ENCODE data around the gene DOCK1.

Gene DOCK1

GRCh38 chr10:127013211-127013656 lies 108.0 kb downstream of the DOCK1 start:
- DNase-seq = no peak

DNA sequence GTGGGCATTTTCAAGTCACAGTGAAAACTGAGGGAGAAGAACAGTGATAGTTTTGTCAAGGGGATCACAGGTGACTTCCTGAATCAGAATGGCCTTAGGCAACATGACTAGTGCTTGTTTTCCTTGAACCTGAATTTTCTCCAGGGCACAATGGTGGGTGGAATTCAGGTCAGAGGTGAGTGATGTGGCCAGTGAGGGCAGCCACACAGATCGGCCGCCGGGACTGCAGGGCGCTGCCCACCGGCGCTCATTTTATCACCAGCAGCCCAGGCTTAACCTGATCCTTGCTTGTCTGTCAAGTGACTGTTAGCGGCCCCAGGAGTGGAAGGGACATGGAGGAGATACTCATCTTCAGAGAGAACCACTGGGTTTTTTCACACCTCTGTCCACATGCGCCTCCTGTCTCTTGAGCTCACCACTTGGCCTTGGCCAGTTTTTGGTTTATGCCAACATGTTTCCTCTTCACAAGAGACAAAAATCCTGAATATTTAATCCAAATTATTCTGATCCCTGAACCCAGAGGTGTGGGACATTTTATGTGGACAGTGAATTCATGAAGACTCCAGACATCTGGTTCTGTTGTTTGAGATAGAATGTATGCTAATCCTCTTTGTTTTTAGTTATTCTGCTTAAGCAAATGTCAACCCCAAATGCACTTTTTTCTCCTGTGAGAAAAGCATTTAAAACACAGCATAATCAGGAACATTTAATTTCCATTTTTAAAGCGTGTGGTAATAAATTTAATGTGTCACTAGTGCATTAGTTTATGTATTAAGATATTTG lies 108.7 kb downstream of the DOCK1 start:
- DNase-seq = no peak

- no peak for DNase-seq
Observed at GRCh38 chr10:127014671-127015070, 109.4 kb downstream of the DOCK1 start.

GRCh38 chr10:127015373-127015772 lies 110.1 kb downstream of the DOCK1 start:
- no peak for DNase-seq

DNA sequence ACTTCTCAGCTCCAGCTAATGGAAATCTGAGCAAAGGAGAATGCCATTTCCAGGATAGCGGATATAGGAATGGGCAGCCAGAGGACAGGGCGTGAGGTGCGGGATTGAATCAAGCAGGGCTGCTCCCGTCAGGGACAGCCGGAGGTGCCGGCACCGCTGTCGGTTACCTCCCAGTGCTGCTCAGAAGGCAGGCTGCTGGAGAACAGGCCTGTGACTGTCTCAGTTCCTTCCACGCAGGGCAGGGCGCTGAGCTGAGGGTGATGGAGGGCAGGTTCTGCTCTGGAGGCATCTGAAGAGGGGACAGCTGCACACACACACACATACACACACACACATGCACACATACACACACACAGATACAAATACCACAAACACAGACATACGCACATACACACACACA lies 111.1 kb downstream of the DOCK1 start:
- DNase-seq = no peak

DNA sequence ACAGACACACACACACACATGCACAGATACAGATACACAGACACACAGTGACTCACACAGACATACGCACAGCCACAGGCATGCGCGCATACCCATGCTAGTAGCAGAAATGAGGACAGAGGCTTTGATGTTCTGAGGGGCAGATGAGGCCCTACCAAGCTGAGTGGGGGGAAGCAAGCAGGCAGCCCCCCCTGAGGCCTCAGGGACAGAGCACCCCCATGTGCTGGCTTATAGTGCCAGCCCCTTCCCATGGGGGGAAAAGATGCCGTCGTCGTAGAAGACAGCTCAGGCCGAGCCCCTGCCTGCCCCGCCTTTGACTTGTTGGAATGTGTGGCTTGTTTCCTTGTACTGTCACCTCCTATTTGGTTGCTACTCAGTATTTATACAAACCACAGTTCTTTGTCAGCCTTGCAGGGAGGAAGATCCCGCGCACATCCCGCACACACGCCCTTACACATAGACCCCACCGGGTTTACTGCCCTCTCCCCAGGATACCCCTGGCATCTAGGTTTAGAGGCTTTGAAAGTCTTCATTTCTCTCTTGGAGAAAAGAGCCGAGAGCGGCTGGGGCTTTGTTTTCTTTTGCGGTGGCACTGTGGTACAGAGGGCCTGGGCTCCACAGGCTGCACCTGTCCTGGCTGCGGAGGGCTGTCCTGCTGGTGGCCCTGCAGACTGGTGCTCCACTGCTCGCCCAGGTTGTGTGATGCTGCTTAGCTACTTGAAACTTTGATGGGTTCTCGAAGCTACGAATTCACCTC lies 112.5 kb downstream of the DOCK1 start:
- DNase-seq = no peak

GRCh38 chr10:127018298-127018650 lies 113.0 kb downstream of the DOCK1 start:
- DNase-seq = no peak

- no peak for DNase-seq
Observed at GRCh38 chr10:127018766-127019165, 113.5 kb downstream of the DOCK1 start.

- no peak for DNase-seq
Observed at GRCh38 chr10:127020260-127020659, 115.0 kb downstream of the DOCK1 start.

DNA sequence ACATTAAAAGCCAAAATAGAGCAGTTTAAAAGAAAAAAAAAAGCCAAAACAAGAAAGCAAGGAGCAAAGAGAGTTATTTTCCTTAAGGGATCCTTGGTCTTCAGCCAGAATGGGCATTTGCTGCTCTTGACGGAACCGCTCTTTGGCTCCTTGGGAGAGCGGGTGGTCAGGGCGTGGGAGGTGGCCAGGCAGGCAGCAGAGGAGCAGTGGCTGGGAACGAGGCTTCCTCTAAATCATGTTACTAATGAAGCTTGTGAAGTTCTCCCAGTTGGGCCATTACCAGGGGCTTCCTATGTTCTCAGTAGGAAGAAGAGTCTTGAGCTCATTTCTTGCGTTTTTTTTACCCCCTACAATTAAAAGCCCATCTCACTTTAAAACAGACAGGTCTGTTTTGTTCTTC lies 116.6 kb downstream of the DOCK1 start:
- DNase-seq = no peak

GRCh38 chr10:127024685-127025435 lies 119.6 kb downstream of the DOCK1 start:
- no peak for DNase-seq

GRCh38 chr10:127027786-127028185 lies 122.6 kb downstream of the DOCK1 start:
- DNase-seq = no peak

DNA sequence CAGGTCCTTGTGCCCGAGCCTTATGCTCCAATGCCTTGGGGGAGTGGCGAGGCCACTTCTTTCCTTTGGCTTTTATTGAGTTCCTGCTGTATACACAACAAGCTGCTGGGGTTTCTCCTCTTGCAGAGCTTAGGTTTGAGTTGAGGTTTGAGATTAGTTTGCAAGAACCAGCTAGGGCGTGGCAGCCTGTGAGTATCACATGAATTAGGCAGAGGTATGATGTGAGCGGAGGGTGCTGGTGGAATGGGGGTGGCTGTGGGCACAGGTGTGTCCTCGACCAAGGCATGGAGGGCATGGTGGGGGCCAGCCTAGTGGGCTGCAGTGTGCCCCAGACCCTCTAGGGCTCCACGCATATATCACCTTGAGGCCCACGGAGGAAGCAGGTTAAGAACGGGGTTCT lies 123.3 kb downstream of the DOCK1 start:
- DNase-seq = no peak

- no peak for DNase-seq
Observed at GRCh38 chr10:127029061-127029460, 123.8 kb downstream of the DOCK1 start.

DNA sequence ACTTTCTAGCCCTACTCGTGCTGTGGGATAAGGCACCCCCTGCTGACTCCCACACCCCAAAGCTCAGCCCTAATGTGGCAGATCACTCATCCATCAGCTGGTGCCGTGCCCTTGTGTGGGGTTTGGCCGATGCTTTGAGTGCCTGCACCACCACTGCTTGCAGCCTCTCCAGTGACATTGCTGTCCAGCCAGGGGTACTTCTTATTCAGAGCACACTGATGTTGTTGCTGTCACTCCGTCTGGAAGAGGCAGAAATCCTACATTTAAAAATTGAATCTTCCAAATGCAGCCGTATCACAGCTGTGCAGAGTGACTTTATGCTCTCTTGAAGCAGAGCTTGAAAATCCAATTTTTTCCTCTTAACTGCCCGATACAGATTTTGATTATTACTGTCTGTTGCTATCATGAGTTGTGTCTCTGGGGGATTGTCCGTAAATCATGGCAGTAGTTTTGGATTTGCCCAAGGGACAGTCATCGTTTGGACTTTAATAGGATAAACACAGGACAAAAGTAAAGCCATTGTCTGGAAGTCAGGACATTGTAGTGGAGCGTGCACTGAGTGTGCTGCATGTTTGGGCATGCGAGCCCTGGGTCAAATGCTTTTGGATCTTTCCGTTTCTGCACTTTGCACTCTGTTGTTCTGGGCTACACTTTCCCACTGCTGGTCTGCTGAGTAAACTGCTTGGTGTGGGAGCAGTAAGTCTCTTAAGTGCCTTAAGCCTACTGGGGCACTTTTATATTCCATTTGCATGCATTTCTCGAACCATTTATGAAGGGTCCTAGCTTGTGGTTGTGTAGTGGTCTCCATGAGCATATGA lies 128.2 kb downstream of the DOCK1 start:
- no peak for DNase-seq

DNA sequence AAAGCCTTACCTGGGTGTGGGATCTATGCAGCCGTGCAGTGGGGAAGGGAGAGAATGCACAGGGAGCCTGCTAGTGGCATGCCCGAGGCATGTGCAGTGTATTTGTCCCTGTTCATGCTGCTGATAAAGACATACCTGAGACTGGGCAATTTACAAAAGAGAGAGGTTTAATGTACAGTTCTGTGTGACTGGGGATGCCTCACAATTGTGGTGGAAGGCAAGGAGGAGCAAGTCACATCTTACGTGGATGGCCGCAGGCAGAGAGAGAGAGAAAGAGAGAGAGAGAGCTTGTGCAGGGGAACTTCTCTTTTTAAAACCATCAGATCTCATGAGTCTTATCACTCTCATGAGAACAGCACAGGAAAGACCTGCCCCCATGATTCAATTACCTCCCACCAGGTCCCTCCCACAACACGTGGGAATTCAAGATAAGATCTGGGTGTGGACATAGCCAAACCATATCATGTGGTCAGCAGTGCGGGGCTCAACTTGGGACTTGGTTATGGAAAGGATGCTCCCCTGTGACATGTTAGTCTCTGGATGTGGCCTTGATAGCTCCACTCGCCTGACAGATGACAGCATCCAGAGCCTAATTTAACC lies 128.9 kb downstream of the DOCK1 start:
- DNase-seq = no peak

DNA sequence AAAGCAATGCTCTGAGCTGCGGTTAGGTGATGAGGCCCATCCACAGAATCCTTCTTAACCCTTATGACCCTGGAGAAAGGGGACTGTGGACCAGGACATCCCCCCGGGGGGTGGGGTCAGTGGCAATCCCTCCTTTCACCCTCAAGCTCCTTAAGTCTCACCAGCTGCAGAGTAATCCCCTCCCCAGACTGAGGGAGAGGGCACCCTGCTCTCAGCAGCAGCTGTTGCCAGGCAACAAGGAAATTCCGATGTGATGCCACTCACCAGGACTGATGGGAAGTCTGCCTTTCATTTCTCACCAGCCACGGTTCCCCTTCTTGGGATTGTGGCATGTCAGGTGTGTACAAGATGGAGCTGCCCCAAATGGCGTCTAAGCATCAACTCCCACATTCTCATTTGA lies 129.6 kb downstream of the DOCK1 start:
- no peak for DNase-seq

- no peak for DNase-seq
Observed at GRCh38 chr10:127035827-127036226, 130.6 kb downstream of the DOCK1 start.

- no peak for DNase-seq
Observed at GRCh38 chr10:127036987-127037386, 131.8 kb downstream of the DOCK1 start.

- no peak for DNase-seq
Observed at GRCh38 chr10:127039435-127039834, 134.2 kb downstream of the DOCK1 start.

DNA sequence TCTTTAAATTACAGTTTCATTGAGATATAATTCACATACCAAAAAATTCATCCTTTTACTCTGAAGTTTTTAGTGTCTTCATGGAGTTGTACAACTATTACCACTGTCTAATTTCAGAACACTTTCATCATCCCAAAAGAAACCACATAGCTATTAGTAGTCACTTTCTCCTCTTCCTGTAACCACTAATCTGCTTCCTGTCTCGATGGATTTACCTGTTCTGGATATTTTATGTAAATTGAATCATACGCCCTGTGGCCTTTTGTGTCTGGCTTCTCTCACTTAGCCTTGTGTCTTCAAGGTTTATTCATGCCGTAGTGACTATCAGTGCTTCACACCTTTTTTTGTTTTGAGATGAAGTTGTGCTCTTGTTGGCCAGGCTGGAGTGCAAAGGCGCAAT lies 135.5 kb downstream of the DOCK1 start:
- no peak for DNase-seq

DNA sequence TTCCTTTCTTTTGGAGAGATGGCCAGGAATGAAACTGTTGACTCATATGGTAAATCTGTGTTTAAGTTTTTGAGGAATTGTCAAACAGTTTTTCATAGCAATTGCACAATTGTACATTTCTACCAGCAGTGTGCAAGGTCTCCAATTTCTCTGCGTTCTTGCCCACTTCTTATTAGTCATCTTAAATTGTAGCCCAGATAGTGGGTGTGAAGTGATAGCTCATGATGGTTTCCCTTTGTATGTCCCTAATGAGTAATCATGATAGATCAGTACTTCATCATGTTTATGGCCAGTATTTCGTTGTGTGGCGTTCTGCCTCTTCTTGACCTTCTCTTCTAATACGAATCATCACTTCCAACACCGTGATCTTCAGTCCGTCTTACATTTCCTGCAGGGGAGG lies 136.3 kb downstream of the DOCK1 start:
- no peak for DNase-seq

All from stimulated activated CD8-positive, alpha-beta memory T cell treated with anti-CD3 and anti-CD28 coated beads, Interleukin-4, amount 100 ng/mL, for 48 hours (primary cell).